ENCODE data around the gene BLMH.

- TF ChIP-seq, protein P1, sequence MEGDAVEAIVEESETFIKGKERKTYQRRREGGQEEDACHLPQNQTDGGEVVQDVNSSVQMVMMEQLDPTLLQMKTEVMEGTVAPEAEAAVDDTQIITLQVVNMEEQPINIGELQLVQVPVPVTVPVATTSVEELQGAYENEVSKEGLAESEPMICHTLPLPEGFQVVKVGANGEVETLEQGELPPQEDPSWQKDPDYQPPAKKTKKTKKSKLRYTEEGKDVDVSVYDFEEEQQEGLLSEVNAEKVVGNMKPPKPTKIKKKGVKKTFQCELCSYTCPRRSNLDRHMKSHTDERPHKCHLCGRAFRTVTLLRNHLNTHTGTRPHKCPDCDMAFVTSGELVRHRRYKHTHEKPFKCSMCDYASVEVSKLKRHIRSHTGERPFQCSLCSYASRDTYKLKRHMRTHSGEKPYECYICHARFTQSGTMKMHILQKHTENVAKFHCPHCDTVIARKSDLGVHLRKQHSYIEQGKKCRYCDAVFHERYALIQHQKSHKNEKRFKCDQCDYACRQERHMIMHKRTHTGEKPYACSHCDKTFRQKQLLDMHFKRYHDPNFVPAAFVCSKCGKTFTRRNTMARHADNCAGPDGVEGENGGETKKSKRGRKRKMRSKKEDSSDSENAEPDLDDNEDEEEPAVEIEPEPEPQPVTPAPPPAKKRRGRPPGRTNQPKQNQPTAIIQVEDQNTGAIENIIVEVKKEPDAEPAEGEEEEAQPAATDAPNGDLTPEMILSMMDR (IDR thresholded peaks at IDR 0.05): no peak
- no peak for TF ChIP-seq POLR2A (IDR thresholded peaks at IDR 0.05)
Measured at GRCh38 chr17:30300818-30301217, 9.1 kb upstream of the BLMH start.
